K562 (cell line): ENCODE results near the gene GTF3C1. TPM values are rescaled to one million over a fixed set of nuclear protein-coding genes. Genes with fewer than 3 reads are reported as not detected.
A peak's percentile ranks its signal among the peaks of the same experiment; 100 is the strongest.

Experiments
- ATAC-seq: fragments of 200-7000 bp; cut with Tn5 transposase; 3 replicates; pipeline ENCODE4 v1.9.1; 2020; ENCODE audit warnings: moderate library complexity
- BruUV-seq: library from RNA; stranded (reverse); fragments of 400-500 nt; replicated peaks from 2 replicates; lab custom pipeline; 2021; lab: Mats Ljungman, UMichigan
- CTCF ChIA-PET: fragments of 300-600 bp; formaldehyde crosslinking; extraction: SDS; loops from one replicate; lab custom pipeline; 2021; ENCODE audit warnings: low intra/inter-chr PET ratio; lab: Yijun Ruan, JAX
- POLR2A ChIA-PET: fragments of 300-600, 350-650 bp; sonication (Branson Sonifier 250); formaldehyde crosslinking; extraction: SDS; loops from one replicate; lab custom pipeline; 2021; ENCODE audit warnings: antibody characterized with exemption, inconsistent platforms; lab: Yijun Ruan, JAX
- DNase-seq, 4 experiments: peaks; one replicate each; pipeline versions ENCODE4 v3.0.0 to v3.0.0-alpha.2; 2011 to 2018; ENCODE audit warnings: low spot score in 3 of 4, mixed read lengths in 3 of 4; ENCODE audit errors: extremely low read depth in 1 of 4
- FAIRE-seq: peaks from 2 replicates; lab custom pipeline; 2011; peaks lifted over from hg19 to GRCh38; lab: Jason Lieb, UNC
- H2AFZ ChIP-seq: 2 replicates; pipeline ENCODE4 v1.6.0; 2011; ENCODE audit warnings: low read depth, low read length, control low read depth, inconsistent platforms
- H3K27ac ChIP-seq: fragments of 200-600 bp; 3 replicates; pipeline ENCODE4 v1.8.0; 2011; ENCODE audit warnings: low read depth, mild to moderate bottlenecking, control low read depth, inconsistent platforms, low read length, moderate library complexity, mixed read lengths; ENCODE audit errors: extremely low read depth
- H3K27me3 ChIP-seq, 2 experiments: fragments of 300-600 bp in 1 of 2; 2 replicates in 1 of 2; 3 replicates in 1 of 2; pipeline versions ENCODE4 v1.6.0 to v1.8.0; 2011; ENCODE audit warnings: inconsistent platforms in 2 of 2, low read length in 2 of 2, mild to moderate bottlenecking in 1 of 2, mixed read lengths in 1 of 2, moderate library complexity in 1 of 2; ENCODE audit not compliant: control insufficient read depth in 2 of 2, insufficient read depth in 2 of 2
- H3K36me3 ChIP-seq: fragments of 300-600 bp; 3 replicates; pipeline ENCODE4 v1.8.0; 2011; ENCODE audit warnings: mild to moderate bottlenecking, low read length, inconsistent platforms; ENCODE audit not compliant: control insufficient read depth, insufficient read depth
- H3K4me1 ChIP-seq, 2 experiments: fragments of 200-600 bp in 1 of 2; replicated peaks in 1 of 2; 2 replicates in 1 of 2; 3 replicates in 1 of 2; pipeline versions ENCODE4 v1.5.1 to v1.8.0; 2011; ENCODE audit warnings: inconsistent platforms in 2 of 2, low read length in 2 of 2, mild to moderate bottlenecking in 1 of 2, mixed read lengths in 1 of 2, moderate library complexity in 1 of 2; ENCODE audit not compliant: control insufficient read depth in 2 of 2, insufficient read depth in 2 of 2
- H3K4me2 ChIP-seq: 2 replicates; pipeline ENCODE4 v1.6.1; 2011; ENCODE audit warnings: low read length, control low read depth, inconsistent platforms, mixed read lengths; ENCODE audit not compliant: insufficient read depth
- H3K4me3 ChIP-seq: fragments of 200-600 bp; sonication (generic), shearing (Covaris generic); 2 replicates; pipeline ENCODE4 v1.5.1; 2016; ENCODE audit warnings: control low read depth, inconsistent platforms
- H3K79me2 ChIP-seq: fragments of 200-600 bp; 3 replicates; pipeline ENCODE4 v1.8.0; 2011; ENCODE audit warnings: low read length, inconsistent platforms; ENCODE audit not compliant: control insufficient read depth, insufficient read depth
- H3K9ac ChIP-seq, 2 experiments: 2 replicates each; pipeline versions ENCODE4 v1.6.0 to v1.6.1; 2011; ENCODE audit warnings: low read depth in 2 of 2, low read length in 2 of 2, control low read depth in 1 of 2, inconsistent platforms in 1 of 2, mild to moderate bottlenecking in 1 of 2, mixed read lengths in 1 of 2; ENCODE audit not compliant: insufficient read depth in 1 of 2
- H3K9me1 ChIP-seq: one replicate; pipeline ENCODE4 v1.6.0; 2011; ENCODE audit warnings: inconsistent platforms, mild to moderate bottlenecking, low read length, moderate library complexity; ENCODE audit not compliant: control insufficient read depth, insufficient read depth
- H3K9me3 ChIP-seq: replicated peaks from 2 replicates; pipeline ENCODE4 v1.5.1; 2011; ENCODE audit warnings: low read depth, low read length, inconsistent platforms; ENCODE audit not compliant: control insufficient read depth, insufficient read depth
- H4K20me1 ChIP-seq: replicated peaks from 2 replicates; pipeline ENCODE4 v1.6.1; 2011; ENCODE audit warnings: low read length, inconsistent platforms, mixed read lengths; ENCODE audit not compliant: control insufficient read depth, insufficient read depth
- CBX1 ChIP-seq: sonication (generic); IDR thresholded peaks from 2 replicates; pipeline ENCODE4 v1.6.1; 2016; ENCODE audit warnings: antibody characterized with exemption, low read depth, mild to moderate bottlenecking
- CBX8 ChIP-seq: fragments of 200-600 bp; sonication (generic); IDR thresholded peaks from 2 replicates; pipeline ENCODE4 v1.6.1; 2012; ENCODE audit warnings: borderline replicate concordance, mixed run types, low read depth, mild to moderate bottlenecking, moderate library complexity, mixed read lengths, low read length, control low read depth, inconsistent platforms; ENCODE audit not compliant: poor library complexity, severe bottlenecking; ENCODE audit errors: extremely low read depth
- CEBPZ ChIP-seq: fragments of 150-350 bp; IDR thresholded peaks from 2 replicates; pipeline ENCODE4 v1.6.1; 2014; ENCODE audit warnings: low read depth, mild to moderate bottlenecking, low read length, borderline replicate concordance
- HINFP ChIP-seq: fragments of 450-650 bp; conservative IDR thresholded peaks from 2 replicates; pipeline ENCODE4 v1.6.1; 2016; ENCODE audit warnings: missing genetic modification characterization, low read depth, mild to moderate bottlenecking, control low read depth, missing compliant biosample characterization
- KLF16 ChIP-seq: IDR thresholded peaks from 2 replicates; pipeline ENCODE4 v1.6.1; 2016; ENCODE audit warnings: antibody characterized with exemption
- NKRF ChIP-seq: fragments of 450-650 bp; IDR thresholded peaks from 2 replicates; pipeline ENCODE4 v1.6.1; 2016; ENCODE audit warnings: borderline replicate concordance
- PHF21A ChIP-seq: fragments of 450-650 bp; IDR thresholded peaks from 2 replicates; pipeline ENCODE4 v1.6.1; 2017; ENCODE audit warnings: low read depth, borderline replicate concordance
- RB1 ChIP-seq: fragments of 450-650 bp; IDR thresholded peaks from 2 replicates; pipeline ENCODE4 v1.6.1; 2017; ENCODE audit warnings: low read depth, mild to moderate bottlenecking
- SIN3B ChIP-seq: fragments of 450-650 bp; IDR thresholded peaks from 2 replicates; pipeline ENCODE4 v1.6.1; 2017; ENCODE audit warnings: low read depth, mild to moderate bottlenecking, moderate library complexity
- SMAD1 ChIP-seq: fragments of 150-350 bp; IDR thresholded peaks from 2 replicates; pipeline ENCODE4 v1.6.1; 2014; ENCODE audit warnings: low read length, low read depth; ENCODE audit not compliant: partially characterized antibody
- SMARCB1 ChIP-seq: IDR thresholded peaks from 2 replicates; pipeline ENCODE4 v1.6.1; 2011; ENCODE audit warnings: improper control_type of control experiment, low read depth; ENCODE audit not compliant: insufficient read length
- TEAD1 ChIP-seq, 2 experiments: fragments of 450-650 bp in 1 of 2; sonication (generic) in 1 of 2; formaldehyde crosslinking; IDR thresholded peaks; 2 replicates each; pipeline versions ENCODE4 v1.4.0 to v1.8.0; 2020 to 2022; ENCODE audit warnings: mild to moderate bottlenecking in 2 of 2, missing genetic modification reagents in 1 of 2
- ZNF224 ChIP-seq: sonication (generic); formaldehyde crosslinking; IDR thresholded peaks from 2 replicates; pipeline ENCODE4 v1.8.0; 2022; ENCODE audit warnings: mild to moderate bottlenecking, missing genetic modification reagents
- ZNF764 ChIP-seq: fragments of 250-450 bp; sonication (Bioruptor Pico); IDR thresholded peaks from 2 replicates; pipeline ENCODE4 v1.4.0; 2020; ENCODE audit warnings: low read depth, mild to moderate bottlenecking, moderate library complexity
- WGBS: fragments of 100-300 bp; shearing (Covaris generic); methylation state at CpG from one replicate; pipeline ENCODE4 v1.1.6; 2016; ENCODE audit warnings: low coverage, mixed read lengths; ENCODE audit not compliant: insufficient coverage; ENCODE audit errors: missing lambda C conversion rate; 5-methylcytosine and 5-hydroxymethylcytosine counted together
- in situ Hi-C: fragments of 300-500 bp; cut with MboI; formaldehyde crosslinking; loops from 4 replicates; pipeline ENCODE4 v1.15.0; 2018; ENCODE audit warnings: inconsistent platforms, mixed read lengths
- intact Hi-C: fragments of 100-400 bp; cut with micrococcal nuclease; formaldehyde crosslinking; loops from 2 replicates; pipeline ENCODE4 v1.14.2; 2022
- polyA plus RNA-seq, 8 experiments: library from polyadenylated mRNA; depleted of rRNA in 4 of 8; stranded (reverse) in 5 of 8; unstranded in 3 of 8; fragments of >200 nt; fragmentation: Nextera tagmentation in 2 of 8; fragmentation: Illumina TruSeq in 1 of 8; extraction: Ambion mirVana in 2 of 8; extraction: Trizol in 1 of 8; gene quantifications; 2 replicates each; pipeline versions ENCODE4 v1.2.1 to v1.2.3, GENCODE V29; 2011 to 2014; ENCODE audit warnings: inconsistent platforms in 1 of 8, missing spikeins in 1 of 8
- total RNA-seq, 7 experiments: library from RNA; depleted of rRNA in 6 of 7; stranded (reverse); fragments of >200 nt in 6 of 7; fragmentation: Illumina TruSeq in 2 of 7; extraction: Trizol in 2 of 7; gene quantifications; 2 replicates each; pipeline versions ENCODE4 v1.2.1 to v1.2.3, GENCODE V29; 2011 to 2021; ENCODE audit warnings: low replicate concordance in 1 of 7

Gene GTF3C1
- total and polyA plus RNA-seq, 9 of the 15 experiments (the other 6 are each of a cell fraction or from before 2014, with no cell fraction given): 0.72 to 63.6 (median 30.9) TPM

- ChIA-PET POLR2A (interaction anchor here (0.6 to 1.4 kb wide), 3 partner anchors 10 to 316 kb away, joined by 3 to 6 read pairs (median 4); no protein-coding TSS in a partner anchor), CTCF (interaction anchor here (0.7 kb wide), 1 partner anchor 509 kb away, joined by 3 read pairs; no protein-coding TSS in a partner anchor)
- no TSS peak for BruUV-seq
- ATAC-seq: peak; percentile 75
- Histone ChIP-seq H3K4me1 (peaks cover 5 to 12% of the 10 kb centered on the region in 2 experiments), H3K9me1 (no peaks in the 10 kb centered on the region), H3K9ac (no peak overlapping the region), H3K4me3 (no peak overlapping the region), H3K36me3 (no peaks in the 10 kb centered on the region), H3K9me3 (no peaks in the 10 kb centered on the region), H3K4me2 (no peak overlapping the region), H2AFZ (no peak overlapping the region), H3K27ac (no peak overlapping the region), H4K20me1 (no peaks in the 10 kb centered on the region), H3K79me2 (no peaks in the 10 kb centered on the region), H3K27me3 (peaks cover 0 to 6% of the 10 kb centered on the region in 2 experiments; a peak in 1 of 5 replicates)
- in situ Hi-C loops: no loop called here
- WGBS: 2% methylated on average over 9 of the region's 10 CpGs
- FAIRE-seq: peak; percentile 89
- intact Hi-C loops: no loop called here
- peak; percentile 75 to 81 (median 79) for DNase-seq
- no peak for TF ChIP-seq CBX8
- 0 out of 2 replicates have a peak, but pooled peaks have one; percentile 38 for TF ChIP-seq CBX1
- no peak for TF ChIP-seq ZNF224 (CRISPR knock-in tag)
- TF ChIP-seq SMAD1: no peak
- TF ChIP-seq ZNF764 (CRISPR knock-in tag): no peak
- TF ChIP-seq HINFP (tag): no peak
- peak; percentile 85 for TF ChIP-seq KLF16
- TF ChIP-seq NKRF: no peak
- no peak for TF ChIP-seq SMARCB1
- no peak for TF ChIP-seq TEAD1 (CRISPR knock-in tag; IDR thresholded peaks at IDR 0.05)
- TF ChIP-seq PHF21A: peak; percentile 65; the same call in 1 of the 2 replicates
- no peak for TF ChIP-seq CEBPZ
- no peak for TF ChIP-seq SIN3B
- no peak for TF ChIP-seq RB1
These were observed 118.7 kb downstream of the GTF3C1 start for GRCh38 chr16:27430923-27431484.
